ENCODE measurements around the gene GRM5.

DNA sequence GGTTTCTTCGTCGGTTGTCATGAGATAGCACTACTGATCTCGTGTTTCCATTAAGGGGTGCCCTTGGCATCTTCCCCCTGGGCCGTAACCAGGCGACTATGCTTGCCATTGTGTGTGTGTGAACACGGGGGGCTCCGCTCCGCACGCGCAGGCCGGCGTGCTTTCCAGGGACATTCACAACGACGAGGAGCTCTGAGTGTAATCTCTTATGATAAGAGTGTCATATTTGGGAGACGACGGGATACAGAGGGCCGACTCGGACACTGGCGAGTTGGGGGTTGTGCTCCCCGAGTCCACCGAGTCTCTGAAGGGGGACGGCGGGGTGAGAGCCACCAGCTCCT is 557.4 kb downstream of the GRM5 start:
- TF ChIP-seq, protein P1, sequence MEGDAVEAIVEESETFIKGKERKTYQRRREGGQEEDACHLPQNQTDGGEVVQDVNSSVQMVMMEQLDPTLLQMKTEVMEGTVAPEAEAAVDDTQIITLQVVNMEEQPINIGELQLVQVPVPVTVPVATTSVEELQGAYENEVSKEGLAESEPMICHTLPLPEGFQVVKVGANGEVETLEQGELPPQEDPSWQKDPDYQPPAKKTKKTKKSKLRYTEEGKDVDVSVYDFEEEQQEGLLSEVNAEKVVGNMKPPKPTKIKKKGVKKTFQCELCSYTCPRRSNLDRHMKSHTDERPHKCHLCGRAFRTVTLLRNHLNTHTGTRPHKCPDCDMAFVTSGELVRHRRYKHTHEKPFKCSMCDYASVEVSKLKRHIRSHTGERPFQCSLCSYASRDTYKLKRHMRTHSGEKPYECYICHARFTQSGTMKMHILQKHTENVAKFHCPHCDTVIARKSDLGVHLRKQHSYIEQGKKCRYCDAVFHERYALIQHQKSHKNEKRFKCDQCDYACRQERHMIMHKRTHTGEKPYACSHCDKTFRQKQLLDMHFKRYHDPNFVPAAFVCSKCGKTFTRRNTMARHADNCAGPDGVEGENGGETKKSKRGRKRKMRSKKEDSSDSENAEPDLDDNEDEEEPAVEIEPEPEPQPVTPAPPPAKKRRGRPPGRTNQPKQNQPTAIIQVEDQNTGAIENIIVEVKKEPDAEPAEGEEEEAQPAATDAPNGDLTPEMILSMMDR (IDR thresholded peaks at IDR 0.05), result no peak
- TF ChIP-seq POLR2AphosphoS5 (IDR thresholded peaks at IDR 0.05; ENCODE audit: insufficient read depth in 1 of 2, low read depth in 1 of 2) (no peak), POLR2A (IDR thresholded peaks at IDR 0.05) (no peak)

Data from vagina (tissue), 2 donors.